IPS-11a (cell line): ENCODE measurements around the gene SFSWAP.
"Not testable (repeated sequence)": the region's sequence is repeated elsewhere in the genome, so short reads cannot be mapped to it uniquely, and the experiment has no call there.

ENCODE experiments used
- H3K4me3 ChIP-seq: one replicate; pipeline ENCODE4 v1.5.1; 2013; ENCODE audit warnings: low read depth, low read length, control low read depth

Gene SFSWAP

DNA sequence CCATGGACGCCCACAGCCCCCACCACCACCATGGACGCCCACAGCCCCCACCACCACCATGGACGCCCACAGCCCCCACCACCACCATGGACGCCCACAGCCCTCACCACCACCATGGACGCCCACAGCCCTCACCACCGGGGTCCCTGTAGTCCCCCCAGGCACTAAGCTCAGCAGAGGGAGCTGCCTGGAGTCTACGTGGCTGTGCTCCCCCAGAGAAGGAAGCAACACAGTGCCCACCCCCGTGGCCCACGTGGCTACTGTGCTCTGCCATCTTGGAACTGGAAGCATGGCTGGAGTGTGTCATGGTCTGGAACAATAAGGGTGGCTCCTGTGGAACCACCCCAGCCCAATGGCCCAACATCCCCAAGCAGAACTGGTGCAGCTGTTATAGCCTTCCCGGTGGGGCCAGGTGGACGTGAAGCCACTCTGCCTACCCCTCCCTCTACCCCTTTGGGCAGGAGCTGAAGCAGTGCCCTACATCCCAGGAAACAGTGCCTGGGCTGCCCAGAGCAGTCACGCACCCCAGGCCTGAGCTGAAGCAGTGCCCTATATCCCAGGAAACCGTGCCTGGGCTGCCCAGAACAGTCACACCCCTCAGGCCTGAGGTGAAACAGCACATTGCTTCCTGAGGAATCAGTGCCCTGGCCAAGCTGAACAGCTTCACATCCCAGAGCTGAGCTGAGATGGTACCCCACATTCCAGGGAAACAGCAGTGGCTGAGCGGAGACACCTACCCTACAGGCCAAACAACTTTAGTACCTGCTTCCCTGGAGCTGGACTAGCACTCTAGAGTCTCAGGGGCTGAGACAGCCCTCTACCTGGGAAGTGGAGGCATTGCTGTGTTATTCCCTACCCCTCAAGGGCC lies 9.0 kb upstream of the SFSWAP start:
- H3K4me3 ChIP-seq: no peak overlapping the region

DNA sequence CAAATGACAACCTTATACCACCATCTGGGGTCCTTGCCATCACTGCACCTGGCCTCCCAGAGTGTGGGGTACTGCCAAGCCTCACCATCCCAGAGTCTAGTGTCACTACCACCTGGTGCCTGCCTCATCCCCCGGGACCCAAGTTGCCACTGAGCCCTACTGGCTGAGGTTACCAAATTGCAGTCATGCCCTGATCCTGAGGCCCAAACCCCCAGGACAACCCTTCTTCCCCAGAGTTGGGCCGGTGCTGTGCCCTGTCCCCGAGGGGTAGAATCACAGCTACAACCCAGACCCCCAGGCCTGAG lies 8.4 kb upstream of the SFSWAP start:
- H3K4me3 ChIP-seq: no peak overlapping the region

DNA sequence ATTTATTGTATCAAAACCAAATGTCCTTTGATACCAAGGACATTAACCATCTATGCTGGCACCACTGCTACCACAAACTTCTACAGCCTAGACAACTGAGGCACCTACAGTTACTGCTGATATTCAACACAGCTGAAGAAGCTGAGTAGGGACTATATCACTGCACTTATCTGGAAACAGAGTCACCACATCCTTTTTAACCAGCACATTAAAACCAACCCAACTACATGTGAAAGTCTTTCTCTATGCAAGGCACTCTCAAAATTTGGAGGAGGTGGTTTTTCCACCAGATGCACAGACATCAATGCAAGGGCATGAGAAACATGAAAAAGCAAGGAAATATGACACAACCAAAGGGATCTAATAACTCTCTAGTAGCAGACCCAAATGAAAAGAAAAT lies 7.7 kb upstream of the SFSWAP start:
- no peak overlapping the region for H3K4me3 ChIP-seq

DNA sequence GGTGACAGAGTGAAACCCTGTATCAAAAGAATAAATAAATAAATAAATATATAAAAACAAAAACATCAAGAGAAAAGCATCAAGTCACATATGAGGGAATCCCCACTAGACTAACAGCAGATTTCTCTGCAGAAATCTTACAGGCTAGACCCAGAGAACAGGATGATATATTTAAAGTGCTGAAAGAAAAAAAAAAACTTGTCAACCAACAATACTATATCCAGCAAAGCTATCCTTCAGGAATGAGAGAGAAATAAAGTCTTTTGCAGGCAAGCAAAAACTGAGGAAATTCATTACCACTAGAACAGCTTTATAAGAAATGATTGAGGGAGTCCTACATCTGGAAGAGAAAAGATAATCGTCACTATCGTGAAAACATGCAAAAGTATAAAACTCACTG lies 6.4 kb upstream of the SFSWAP start:
- H3K4me3 ChIP-seq: no peak overlapping the region

DNA sequence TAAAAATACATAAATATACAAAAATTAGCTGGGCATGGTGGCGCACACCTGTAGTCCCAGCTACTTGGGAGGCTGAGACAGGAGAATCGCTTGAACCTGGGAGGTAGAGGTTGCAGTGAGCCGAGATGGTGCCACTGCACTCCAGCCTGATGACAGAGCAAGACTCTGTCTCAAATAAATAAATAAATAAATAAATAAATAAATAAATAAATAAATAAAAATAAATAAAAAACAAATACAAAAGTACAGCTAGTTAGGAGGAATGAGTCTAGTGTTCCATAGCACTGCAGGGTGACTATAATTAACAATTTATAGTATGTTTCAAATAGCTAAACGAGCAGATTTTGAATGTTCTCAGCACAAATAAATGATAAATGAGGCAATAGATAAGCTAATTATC lies 4.2 kb upstream of the SFSWAP start:
- H3K4me3 ChIP-seq: not testable (repeated sequence)

DNA sequence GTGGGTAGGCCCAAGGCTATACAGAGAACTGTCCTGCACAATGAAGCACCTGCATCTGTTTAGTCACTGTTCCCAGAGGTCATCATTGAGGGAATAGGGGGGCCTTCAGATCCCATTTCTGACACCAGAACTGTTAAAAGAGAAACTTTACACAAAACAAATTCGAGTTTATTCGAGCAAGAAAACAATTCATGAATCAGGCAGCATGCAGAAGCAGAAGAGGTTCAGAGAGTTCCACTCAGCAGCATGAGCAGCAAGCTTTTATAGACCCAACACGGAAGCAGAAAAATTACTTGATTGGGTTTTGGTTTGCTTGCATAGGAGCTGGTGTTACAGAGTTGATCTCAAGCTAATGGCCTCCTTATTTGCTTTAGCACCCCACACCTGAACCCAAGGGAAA lies 1.7 kb upstream of the SFSWAP start:
- H3K4me3 ChIP-seq: no peak overlapping the region

DNA sequence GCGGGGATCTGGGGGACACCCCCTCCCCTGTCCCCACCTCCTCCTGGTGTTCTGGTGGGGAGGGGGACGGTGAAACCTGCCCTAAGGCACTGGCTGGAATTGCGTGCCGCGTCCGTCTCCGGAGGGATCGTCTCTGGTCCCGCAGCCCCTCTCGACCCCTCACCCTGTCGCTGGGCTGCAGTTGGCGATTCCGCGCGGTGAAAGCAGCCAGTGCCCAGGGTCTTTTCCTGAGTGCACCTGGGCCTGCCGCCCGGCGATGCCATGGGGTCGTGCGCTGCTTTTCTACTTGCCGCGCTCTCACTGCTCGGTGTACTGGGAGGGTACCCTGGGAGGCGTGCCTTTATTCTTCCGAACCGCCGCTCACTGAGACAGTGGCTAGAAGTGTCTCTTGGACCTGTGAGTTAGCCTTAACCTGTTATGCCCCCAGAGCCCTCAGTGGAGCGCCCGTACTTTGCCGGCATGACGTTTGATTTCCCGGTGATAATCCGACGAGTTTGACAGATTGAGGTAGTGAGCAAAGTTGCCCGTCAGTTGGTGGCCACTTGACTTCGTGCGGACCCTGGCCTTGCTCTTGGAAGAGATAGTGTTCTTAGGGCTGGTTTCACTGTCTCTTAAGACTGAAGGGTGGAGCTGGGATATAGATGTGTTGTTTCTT lies 788 bp downstream of the SFSWAP start:
- H3K4me3 ChIP-seq: peak overlapping the region; percentile 100

DNA sequence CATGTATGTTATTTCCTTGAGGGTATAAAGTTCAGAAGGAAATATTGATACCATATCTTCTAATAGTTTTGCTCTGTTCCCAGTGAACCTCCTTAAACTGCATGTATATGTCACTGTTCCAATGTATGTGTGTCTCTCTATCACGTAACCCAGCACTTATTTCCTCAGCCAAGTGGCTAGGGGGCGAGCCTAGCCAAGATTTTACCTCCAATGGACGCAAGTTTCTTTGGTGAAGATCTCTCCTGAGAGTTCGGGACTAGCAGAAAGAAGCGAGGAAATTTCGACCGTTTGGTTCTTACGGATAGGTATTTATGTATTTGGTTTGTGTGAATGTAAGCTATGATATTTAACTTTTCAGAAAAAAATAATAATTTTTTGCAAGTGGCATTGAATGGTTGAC lies 2.5 kb downstream of the SFSWAP start:
- no peak overlapping the region for H3K4me3 ChIP-seq

DNA sequence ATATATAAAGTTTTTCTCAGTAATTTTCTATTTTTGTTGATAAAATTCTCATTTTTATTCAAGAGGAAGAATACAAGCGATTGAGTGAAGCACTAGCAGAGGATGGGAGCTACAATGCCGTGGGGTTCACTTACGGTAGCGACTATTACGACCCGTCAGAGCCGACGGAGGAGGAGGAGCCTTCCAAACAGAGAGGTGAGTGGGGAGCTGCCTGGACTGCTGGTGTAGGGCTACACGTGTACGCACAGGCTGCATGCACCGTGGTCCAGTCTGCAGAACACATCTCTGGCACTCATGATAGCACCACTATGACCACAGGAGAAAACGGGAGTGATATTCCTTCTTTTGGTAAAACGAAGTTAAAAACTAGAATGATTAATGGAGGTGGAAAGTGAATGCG lies 3.9 kb downstream of the SFSWAP start:
- no peak overlapping the region for H3K4me3 ChIP-seq

DNA sequence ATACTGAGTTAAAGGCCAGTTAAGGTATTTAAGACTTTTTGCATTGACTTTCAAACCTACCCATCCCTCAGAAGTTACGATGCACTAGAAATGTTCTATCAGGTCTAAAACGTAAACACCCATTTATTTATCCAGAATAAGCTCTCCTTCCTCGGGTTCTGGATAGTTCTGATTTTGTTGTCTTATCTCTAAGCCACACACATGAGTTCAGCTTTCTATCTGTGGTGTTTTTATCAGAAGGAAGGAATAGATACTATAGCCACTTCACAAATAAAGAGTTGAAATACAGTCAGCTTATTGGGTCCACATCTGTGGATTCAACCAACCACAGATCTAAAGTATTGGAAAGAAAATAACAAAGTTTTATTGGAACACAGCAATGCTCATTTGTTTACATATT lies 5.4 kb downstream of the SFSWAP start:
- no peak overlapping the region for H3K4me3 ChIP-seq

DNA sequence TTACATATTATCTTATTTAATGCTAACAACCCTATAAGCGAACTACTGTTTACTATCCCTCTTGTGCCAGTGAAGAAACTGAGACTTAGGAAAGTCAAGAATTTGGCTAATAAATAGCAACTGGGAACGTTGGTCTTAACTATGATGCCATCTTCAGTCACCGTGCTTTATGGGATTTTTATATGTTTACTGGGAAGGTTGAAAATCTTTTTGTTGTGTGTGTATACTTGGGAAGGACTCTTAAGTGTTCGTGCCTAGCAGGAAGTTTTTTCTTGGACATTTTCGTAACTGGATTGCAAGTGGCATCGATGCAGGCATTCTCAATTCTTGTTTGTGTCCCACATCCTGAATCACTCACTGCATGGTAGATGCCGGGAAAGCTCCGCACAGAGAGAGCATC lies 9.4 kb downstream of the SFSWAP start:
- no peak overlapping the region for H3K4me3 ChIP-seq

DNA sequence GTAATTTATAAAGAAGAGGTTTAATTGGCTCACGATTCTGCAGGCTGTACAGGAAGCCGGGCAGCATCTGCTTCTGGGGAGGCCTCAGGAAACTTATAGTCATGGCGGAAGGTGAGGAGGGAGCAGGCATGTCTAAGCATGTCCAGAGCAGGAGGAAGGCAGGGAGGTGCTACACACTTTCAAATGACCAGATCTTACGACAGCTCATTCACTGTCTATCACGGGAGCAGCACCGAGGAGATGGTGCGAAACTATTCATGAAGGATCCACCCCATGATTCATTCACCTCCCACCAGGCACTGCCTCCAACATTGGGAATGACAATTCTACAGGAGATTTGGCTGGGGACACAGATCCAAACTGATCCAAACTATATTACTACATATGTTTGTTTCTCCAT lies 10.0 kb downstream of the SFSWAP start:
- no peak overlapping the region for H3K4me3 ChIP-seq

DNA sequence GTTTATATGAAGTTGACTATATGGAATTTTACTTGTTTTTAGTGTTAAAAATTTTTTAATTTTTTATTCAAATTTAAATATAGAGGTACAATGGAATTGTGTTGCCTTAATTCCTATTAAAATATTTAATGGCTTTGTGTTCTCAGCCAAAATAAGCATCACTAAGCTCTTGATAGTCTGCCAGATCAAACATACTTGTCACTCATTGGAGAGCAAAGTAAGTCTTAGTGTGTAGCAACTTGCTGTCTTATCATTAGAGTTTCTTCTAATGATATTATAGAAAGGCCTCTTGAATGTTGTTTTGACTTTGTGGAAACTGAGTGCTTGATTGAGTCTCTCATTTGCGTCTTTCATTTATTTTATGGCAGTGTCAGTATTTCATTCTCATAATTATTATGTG lies 10.7 kb downstream of the SFSWAP start:
- no peak overlapping the region for H3K4me3 ChIP-seq

DNA sequence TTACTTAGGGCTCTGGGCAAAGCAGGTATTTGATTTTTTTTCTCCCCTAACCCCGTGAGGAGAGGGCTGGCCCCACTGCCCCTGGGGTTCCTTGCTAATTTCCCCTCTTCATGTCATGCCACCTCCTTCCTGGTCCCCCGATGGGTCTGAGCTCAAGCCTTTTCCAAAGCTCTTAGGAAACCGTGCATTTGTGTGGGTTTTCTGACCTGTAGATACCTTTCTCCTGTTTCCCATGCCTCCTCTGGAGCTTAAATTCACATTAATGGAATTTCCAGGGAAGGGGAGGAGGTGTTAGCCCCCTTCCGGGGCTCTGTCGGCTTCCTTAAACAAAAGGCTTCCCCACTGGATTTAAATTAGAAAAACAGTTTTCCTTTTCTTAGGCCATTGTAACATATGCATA lies 12.6 kb downstream of the SFSWAP start:
- H3K4me3 ChIP-seq: no peak overlapping the region

DNA sequence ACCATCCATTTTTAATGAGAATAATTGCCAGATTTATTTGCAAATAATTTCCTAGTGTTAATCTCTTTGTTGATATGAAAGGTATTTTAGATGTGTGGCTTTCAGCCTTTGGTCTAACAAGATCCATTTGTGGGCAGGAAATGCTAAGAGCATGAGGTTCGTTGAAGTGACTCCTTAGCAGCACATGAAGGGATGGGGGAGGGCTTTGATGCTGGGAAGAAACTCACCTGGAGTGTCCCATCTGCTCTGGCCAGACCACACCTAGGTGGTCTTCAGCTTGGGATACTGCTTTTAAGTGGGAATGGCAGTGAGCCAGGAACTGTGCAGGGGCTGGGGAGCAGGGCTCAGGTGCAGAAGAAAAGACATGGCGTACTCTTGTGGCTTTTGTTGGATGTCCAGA lies 13.6 kb downstream of the SFSWAP start:
- H3K4me3 ChIP-seq: no peak overlapping the region

DNA sequence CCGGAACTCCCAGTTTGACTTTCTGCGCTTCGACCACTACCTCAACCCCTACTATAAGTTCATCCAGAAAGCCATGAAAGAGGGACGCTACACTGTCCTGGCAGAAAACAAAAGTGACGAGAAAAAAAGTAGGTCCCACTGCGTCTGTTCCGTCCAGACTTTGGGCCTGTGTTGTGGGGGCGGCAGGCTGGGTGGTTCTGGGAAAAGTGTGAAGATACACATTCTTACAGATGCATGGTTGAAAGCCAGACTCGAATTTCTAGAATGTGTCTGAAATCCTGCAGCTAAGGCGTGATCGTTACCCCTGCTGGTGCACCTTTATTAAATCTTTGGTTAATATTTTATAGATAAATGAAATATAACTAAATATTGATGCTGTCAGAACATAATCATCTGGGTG lies 14.6 kb downstream of the SFSWAP start:
- H3K4me3 ChIP-seq: no peak overlapping the region

DNA sequence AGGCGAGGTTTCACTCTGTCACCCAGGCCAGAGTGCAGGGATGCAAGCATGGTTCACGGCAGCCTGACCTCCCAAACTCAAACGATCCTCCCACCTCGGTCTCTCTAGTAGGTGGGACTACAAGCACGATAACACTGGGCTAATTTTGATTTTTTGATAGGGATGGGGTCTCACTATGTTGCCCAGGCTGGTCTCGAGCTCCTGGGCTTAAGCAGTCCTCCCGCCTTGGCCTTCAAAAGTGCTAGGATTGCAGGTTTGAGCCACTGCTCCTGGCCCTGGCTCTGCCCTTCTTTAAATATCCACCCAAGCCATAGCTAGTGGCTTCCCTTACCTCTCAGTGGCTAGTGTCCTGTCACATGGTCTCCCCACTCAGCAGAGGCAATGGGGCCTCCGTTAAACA lies 17.8 kb downstream of the SFSWAP start:
- no peak overlapping the region for H3K4me3 ChIP-seq

DNA sequence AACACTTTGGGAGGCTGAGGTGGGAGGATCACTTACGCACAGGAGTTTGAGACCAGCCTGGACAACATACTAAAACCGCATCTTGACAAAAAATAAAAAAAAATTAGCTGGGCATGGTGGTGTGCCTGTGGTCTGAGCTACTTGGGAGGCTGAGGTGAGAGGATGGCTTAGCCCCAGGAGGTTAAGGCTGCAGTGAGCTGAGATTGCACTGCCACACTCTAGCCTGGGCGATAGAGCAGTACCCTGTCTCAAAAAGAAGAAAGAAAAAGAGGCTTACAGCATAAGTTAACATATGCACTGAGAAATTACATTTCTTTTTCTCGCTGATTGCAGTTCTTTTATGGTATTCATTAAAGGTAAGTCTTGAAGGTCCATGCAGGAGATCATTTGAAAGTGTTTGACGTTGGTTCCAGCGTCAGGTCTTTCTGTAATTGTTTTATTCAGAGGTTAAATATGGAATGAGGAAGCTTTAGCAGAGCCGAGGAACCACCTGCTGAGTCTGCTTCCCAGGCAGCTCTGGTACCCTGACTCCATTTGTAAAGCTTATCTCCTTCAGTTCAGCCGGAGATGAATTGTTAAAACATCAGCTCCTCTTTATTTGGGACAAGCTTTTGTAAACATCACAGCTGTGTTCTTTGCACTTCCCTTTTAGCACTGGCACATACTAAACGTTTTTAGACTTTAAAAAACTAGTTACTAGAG lies 18.5 kb downstream of the SFSWAP start:
- no peak overlapping the region for H3K4me3 ChIP-seq

DNA sequence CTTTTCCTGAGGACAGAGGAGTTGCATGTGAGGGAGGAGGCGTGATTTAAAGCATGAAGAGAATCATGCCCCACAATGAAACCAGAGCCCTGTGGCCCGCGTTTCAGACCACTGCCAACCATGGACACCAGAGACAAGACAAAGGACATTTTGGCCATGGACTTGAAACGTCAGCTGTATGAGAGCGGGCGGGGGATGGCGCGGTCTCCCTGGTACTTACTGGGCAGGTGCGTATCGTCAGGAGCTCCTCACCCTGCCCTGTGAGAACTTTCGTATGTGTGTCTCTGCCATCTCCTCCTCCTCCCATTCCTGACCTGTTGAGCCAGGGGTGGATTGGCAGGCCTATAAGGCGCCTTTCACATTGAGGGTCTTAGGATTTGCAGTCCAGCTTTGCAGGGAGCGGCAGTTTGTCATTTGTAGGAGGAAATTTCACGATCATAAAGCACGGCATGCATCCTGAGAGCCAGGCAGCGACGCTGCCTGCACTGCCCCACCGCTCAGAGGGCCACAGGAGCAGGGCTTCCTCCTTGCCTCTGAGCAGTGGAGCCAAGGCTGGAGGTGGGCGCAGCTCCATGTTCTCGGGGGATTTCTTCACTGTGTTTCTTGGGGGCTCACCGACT lies 22.2 kb downstream of the SFSWAP start:
- no peak overlapping the region for H3K4me3 ChIP-seq

DNA sequence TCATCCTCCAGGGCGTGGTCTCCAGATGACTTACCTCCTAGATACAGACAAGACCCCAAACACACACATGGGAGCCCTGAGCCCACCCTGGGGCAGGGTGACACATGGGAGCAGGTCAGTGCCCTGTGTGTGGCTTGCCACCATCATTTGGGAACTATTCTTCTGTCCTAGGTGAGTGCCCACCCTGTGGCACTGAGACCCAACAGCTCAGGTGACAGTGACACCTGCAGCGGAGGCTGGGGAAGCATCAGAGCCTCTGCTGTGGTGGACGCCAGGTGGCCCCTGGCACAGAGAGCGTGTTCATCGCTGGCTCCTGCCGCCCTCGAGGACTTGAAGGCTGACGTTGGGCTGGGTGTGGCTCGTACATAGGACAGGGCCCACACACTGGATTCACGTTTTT lies 23.0 kb downstream of the SFSWAP start:
- H3K4me3 ChIP-seq: no peak overlapping the region

DNA sequence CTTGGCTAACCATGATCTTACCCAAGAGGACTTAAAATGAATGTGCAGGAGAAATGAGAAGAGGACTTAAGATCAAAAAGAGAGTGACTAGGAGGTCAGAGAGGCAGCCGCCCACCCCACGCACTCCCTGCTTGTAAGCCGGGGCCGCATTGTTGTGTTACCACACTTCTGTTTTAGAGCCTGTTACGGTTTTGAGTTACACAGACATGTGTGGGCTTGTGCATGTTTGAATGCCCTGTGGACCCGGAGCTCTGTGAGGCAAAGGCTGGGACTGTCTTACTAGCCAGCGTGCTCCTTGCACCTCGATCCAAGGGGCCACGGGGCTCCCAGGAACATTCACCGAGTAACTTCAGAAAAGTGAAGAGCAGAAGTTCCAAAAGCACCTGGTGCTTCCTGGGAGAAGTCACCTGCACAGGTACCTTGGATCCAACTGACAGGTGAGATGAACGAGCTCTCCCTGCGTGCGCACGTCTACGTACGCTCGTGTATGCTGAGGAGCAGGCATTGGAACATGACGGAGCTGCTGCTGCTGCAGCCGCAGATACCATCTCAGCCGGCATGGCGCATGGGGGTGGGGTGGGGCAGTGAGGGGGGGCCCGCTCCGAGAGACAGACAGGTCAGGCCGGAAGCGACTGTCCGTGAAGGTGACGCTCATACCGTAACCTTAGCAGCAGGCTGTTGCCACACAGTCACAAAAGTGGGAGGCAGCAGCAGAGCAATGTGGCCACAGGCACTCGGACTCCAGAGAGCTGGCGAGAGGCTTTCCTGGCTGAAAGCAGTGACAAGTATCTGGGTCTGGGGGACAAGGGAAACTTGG lies 23.7 kb downstream of the SFSWAP start:
- no peak overlapping the region for H3K4me3 ChIP-seq
